ENCODE data around the gene SHROOM2. TPM values are rescaled to one million over a fixed set of nuclear protein-coding genes. Genes with fewer than 3 reads are reported as not detected.

Gene SHROOM2
- total and polyA plus RNA-seq, 2 of the 4 experiments (the other 2 are of a cell fraction) = 8.1 to 14.2 TPM

- CTCF ChIA-PET = no interaction called here
These were observed 133.5 kb downstream of the SHROOM2 start for GRCh38 chrX:9919632-9920172.

More at GRCh38 chrX:9919632-9920172, 133.5 kb downstream of the SHROOM2 start:
- H2BK15ac ChIP-seq (ENCODE audit: low read depth, low read length) = no peak overlapping the region; the same call in 2 of the 3 replicates
- no peaks in the 10 kb centered on the region for H3K27me3 ChIP-seq (ENCODE audit: control insufficient read depth, insufficient read depth, low read length)
- no TSS peak for BruUV-seq (replicated peaks)
- intact Hi-C loops (cut with micrococcal nuclease) (no loop called here), dilution Hi-C loops (cut with HindIII; ENCODE audit: low sequenced_read_pairs, unreplicated experiment) (no loop called here), in situ Hi-C loops (cut with MboI; ENCODE audit: low sequenced_read_pairs) (no loop called here)
- H2AK9ac ChIP-seq (replicated peaks; ENCODE audit: low read depth, low read length, poor library complexity) = no peak overlapping the region
- no peak overlapping the region for H2BK20ac ChIP-seq (ENCODE audit: low read depth, low read length)
- peaks cover 13 to 14% of the 10 kb centered on the region in 2 experiments; a peak in 3 of 4 replicates for H3K79me1 ChIP-seq (ENCODE audit: low read depth in 1 of 2, low read length in 2 of 2)
- H3K4me2 ChIP-seq (ENCODE audit: low read depth, low read length) = no peak overlapping the region
- ATAC-seq (ENCODE audit: low read depth) (no peak), DNase-seq (peak; percentile 30)
- H3K36me3 ChIP-seq (ENCODE audit: control insufficient read depth, insufficient read depth, low read length) = no peaks in the 10 kb centered on the region
- H3K4me3 ChIP-seq (ENCODE audit: insufficient read depth, low read depth, low read length) = no peak overlapping the region
- POLR2A ChIA-PET (ENCODE audit: unreplicated experiment) = no interaction called here
- H3K9me1 ChIP-seq (ENCODE audit: insufficient read depth, low read length) = no peaks in the 10 kb centered on the region
- 52% methylated on average over 2 of the region's 3 CpGs; no CpG with 5 or more reads in 1 of the 2 experiments for WGBS, 2 experiments (ENCODE audit: extremely low coverage in 2 of 2, insufficient read length in 1 of 2)
- H3K9ac ChIP-seq (ENCODE audit: low read depth, low read length) = no peak overlapping the region
- H4K91ac ChIP-seq (ENCODE audit: insufficient read depth, low read depth, low read length) = no peak overlapping the region
- no peaks in the 10 kb centered on the region for H3K9me3 ChIP-seq (ENCODE audit: control insufficient read depth, insufficient read depth, low read length)
- TF ChIP-seq RFX5 (IDR thresholded peaks at IDR 0.05; ENCODE audit: low read depth, low read length) (no peak), SMC3 (IDR thresholded peaks at IDR 0.05; ENCODE audit: low read depth, low read length) (no peak), RAD21 (IDR thresholded peaks at IDR 0.05; ENCODE audit: low read length) (no peak), POLR2A (IDR thresholded peaks at IDR 0.05; ENCODE audit: low read depth, low read length) (no peak)
- TF ChIP-seq, protein P1, sequence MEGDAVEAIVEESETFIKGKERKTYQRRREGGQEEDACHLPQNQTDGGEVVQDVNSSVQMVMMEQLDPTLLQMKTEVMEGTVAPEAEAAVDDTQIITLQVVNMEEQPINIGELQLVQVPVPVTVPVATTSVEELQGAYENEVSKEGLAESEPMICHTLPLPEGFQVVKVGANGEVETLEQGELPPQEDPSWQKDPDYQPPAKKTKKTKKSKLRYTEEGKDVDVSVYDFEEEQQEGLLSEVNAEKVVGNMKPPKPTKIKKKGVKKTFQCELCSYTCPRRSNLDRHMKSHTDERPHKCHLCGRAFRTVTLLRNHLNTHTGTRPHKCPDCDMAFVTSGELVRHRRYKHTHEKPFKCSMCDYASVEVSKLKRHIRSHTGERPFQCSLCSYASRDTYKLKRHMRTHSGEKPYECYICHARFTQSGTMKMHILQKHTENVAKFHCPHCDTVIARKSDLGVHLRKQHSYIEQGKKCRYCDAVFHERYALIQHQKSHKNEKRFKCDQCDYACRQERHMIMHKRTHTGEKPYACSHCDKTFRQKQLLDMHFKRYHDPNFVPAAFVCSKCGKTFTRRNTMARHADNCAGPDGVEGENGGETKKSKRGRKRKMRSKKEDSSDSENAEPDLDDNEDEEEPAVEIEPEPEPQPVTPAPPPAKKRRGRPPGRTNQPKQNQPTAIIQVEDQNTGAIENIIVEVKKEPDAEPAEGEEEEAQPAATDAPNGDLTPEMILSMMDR (conservative IDR thresholded peaks at IDR 0.05; ENCODE audit: low read depth, low read length) = no peak
- TF ChIP-seq, protein P2, sequence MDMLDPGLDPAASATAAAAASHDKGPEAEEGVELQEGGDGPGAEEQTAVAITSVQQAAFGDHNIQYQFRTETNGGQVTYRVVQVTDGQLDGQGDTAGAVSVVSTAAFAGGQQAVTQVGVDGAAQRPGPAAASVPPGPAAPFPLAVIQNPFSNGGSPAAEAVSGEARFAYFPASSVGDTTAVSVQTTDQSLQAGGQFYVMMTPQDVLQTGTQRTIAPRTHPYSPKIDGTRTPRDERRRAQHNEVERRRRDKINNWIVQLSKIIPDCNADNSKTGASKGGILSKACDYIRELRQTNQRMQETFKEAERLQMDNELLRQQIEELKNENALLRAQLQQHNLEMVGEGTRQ (IDR thresholded peaks at IDR 0.05; ENCODE audit: low read depth, low read length) = no peak
- peak overlapping the region; percentile 12 for H2BK5ac ChIP-seq (ENCODE audit: low read depth, low read length, poor library complexity, severe bottlenecking)
- no peaks in the 10 kb centered on the region for H3K4me1 ChIP-seq (ENCODE audit: control insufficient read depth, insufficient read depth, low read length)
- H3K27ac ChIP-seq (ENCODE audit: insufficient read depth, low read length) = no peak overlapping the region
- no peak overlapping the region for H2AFZ ChIP-seq (replicated peaks; ENCODE audit: low read length, poor library complexity)
- H3K56ac ChIP-seq (ENCODE audit: extremely low read depth, insufficient read depth, low read length) = no peak overlapping the region
- no peaks in the 10 kb centered on the region for H4K20me1 ChIP-seq (ENCODE audit: insufficient read depth, low read length)
- H2AK5ac ChIP-seq (ENCODE audit: low read depth, low read length) = no peak overlapping the region
- no peak overlapping the region for H3K23ac ChIP-seq (ENCODE audit: low read depth, low read length)
- no peak overlapping the region for H3K4ac ChIP-seq (ENCODE audit: low read depth, low read length)
- H3K18ac ChIP-seq (ENCODE audit: low read depth, low read length) = no peak overlapping the region
- H4K5ac ChIP-seq (ENCODE audit: low read depth, low read length) = no peak overlapping the region
- H3K14ac ChIP-seq (replicated peaks; ENCODE audit: low read depth, low read length) = no peak overlapping the region; the same call in 1 of the 2 replicates
- H2BK120ac ChIP-seq (ENCODE audit: low read depth, low read length) = no peak overlapping the region
- H4K8ac ChIP-seq (ENCODE audit: low read depth in 2 of 2, low read length in 2 of 2) = no peak overlapping the region
